ENCODE measurements around the gene TMEM161B.

DNA sequence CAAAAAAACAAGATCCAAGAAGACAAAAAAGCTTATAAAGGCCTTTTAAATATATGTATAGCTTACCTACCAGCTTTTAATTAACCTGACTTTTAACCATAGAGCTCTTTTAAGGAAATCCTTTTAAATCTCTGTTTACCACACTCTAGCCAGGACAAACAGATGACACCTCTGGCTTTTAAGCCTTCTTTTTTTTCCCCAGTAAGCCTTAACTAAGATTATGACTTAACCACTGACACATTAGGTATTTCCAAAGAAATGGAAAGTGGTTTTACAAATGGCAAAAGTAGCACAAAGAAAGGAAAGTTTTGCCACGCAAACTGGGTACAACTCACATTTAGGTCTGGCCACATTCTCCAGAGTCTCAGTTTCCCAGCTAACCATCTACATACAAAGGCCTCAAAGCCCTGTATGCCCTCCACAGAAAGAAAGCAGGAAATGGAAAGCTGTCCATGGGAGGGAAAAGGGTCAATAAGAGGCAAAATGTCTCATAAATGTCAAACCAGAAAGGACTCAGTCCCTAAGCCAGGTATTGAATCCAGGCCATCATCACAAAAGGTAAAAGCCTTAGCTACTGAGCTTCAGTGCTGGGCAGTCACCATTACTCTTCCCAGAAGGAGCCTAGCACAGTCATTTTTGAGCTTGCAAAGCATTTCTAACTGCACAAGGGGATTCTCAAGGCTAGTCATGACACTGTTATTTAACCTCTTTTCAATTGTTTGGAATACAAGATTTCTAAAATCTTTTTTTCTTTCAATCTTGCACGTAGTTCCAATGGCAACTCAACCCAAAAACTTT, 19.7 kb downstream of the TMEM161B start:
- TF ChIP-seq, protein P1, sequence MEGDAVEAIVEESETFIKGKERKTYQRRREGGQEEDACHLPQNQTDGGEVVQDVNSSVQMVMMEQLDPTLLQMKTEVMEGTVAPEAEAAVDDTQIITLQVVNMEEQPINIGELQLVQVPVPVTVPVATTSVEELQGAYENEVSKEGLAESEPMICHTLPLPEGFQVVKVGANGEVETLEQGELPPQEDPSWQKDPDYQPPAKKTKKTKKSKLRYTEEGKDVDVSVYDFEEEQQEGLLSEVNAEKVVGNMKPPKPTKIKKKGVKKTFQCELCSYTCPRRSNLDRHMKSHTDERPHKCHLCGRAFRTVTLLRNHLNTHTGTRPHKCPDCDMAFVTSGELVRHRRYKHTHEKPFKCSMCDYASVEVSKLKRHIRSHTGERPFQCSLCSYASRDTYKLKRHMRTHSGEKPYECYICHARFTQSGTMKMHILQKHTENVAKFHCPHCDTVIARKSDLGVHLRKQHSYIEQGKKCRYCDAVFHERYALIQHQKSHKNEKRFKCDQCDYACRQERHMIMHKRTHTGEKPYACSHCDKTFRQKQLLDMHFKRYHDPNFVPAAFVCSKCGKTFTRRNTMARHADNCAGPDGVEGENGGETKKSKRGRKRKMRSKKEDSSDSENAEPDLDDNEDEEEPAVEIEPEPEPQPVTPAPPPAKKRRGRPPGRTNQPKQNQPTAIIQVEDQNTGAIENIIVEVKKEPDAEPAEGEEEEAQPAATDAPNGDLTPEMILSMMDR (IDR thresholded peaks at IDR 0.05) = no peak
- TF ChIP-seq POLR2AphosphoS5 (IDR thresholded peaks at IDR 0.05) = no peak
- TF ChIP-seq EP300 (IDR thresholded peaks at IDR 0.05) = no peak
- no peak for TF ChIP-seq POLR2A (IDR thresholded peaks at IDR 0.05)

All from upper lobe of left lung (tissue), 4 donors.